Smooth muscle cell (in vitro differentiated cells): ENCODE measurements around the gene WNT4. TPM values are rescaled to one million over a fixed set of nuclear protein-coding genes. Genes with fewer than 3 reads are reported as not detected.
A peak's percentile ranks its signal among the peaks of the same experiment; 100 is the strongest.

ENCODE experiments used
- DNase-seq: peaks from one replicate; lab custom pipeline; 2025; ENCODE audit not compliant: unreplicated experiment; lab: John Stamatoyannopoulos, UW
- H2AFZ ChIP-seq: fragments of 200-600 bp; sonication (generic); 2 replicates; pipeline ENCODE4 v1.6.0; 2016; ENCODE audit warnings: antibody characterized with exemption, low read depth, mild to moderate bottlenecking
- H3F3A ChIP-seq: fragments of 200-600 bp; sonication (generic); 2 replicates; pipeline ENCODE4 v1.6.0; 2017; ENCODE audit warnings: antibody characterized with exemption, low read depth
- H3K27ac ChIP-seq: fragments of 200-600 bp; sonication (generic); 2 replicates; pipeline ENCODE4 v1.5.1; 2016; ENCODE audit warnings: low read depth, mild to moderate bottlenecking
- H3K27me3 ChIP-seq: fragments of 200-600 bp; sonication (generic); 2 replicates; pipeline ENCODE4 v1.6.1; 2016; ENCODE audit warnings: low read depth, mild to moderate bottlenecking
- H3K36me3 ChIP-seq: fragments of 200-600 bp; sonication (generic); 2 replicates; pipeline ENCODE4 v1.5.1; 2016; ENCODE audit warnings: low read depth
- H3K4me1 ChIP-seq: fragments of 200-600 bp; sonication (generic); 2 replicates; pipeline ENCODE4 v1.5.1; 2016; ENCODE audit warnings: low read depth
- H3K4me2 ChIP-seq: fragments of 200-600 bp; sonication (generic); 2 replicates; pipeline ENCODE4 v1.6.0; 2016; ENCODE audit warnings: mild to moderate bottlenecking
- H3K4me3 ChIP-seq: fragments of 200-600 bp; sonication (generic); 2 replicates; pipeline ENCODE4 v1.5.1; 2016; ENCODE audit warnings: mild to moderate bottlenecking
- H3K79me2 ChIP-seq: fragments of 200-600 bp; sonication (generic); 2 replicates; pipeline ENCODE4 v1.6.0; 2016; ENCODE audit warnings: low read depth, mild to moderate bottlenecking
- H3K9ac ChIP-seq: fragments of 200-600 bp; sonication (generic); 2 replicates; pipeline ENCODE4 v1.6.0; 2016; ENCODE audit warnings: low read depth
- H3K9me3 ChIP-seq: fragments of 200-600 bp; sonication (generic); replicated peaks from 2 replicates; pipeline ENCODE4 v1.5.1; 2016; ENCODE audit warnings: low read depth
- H4K20me1 ChIP-seq: fragments of 200-600 bp; sonication (generic); 2 replicates; pipeline ENCODE4 v1.6.0; 2016; ENCODE audit warnings: low read depth
- WGBS: methylation state at CpG from one replicate; pipeline ENCODE4 v1.1.7; 2016; ENCODE audit warnings: low lambda C conversion rate; 5-methylcytosine and 5-hydroxymethylcytosine counted together
- polyA plus RNA-seq: library from polyadenylated mRNA; unstranded; fragments of >200 nt; fragmentation: Nextera tagmentation; extraction: Ambion mirVana; gene quantifications from 2 replicates; pipeline ENCODE4 v1.2.1, GENCODE V29; 2016
- total RNA-seq: library from RNA; depleted of rRNA; stranded (reverse); fragments of >200 nt; gene quantifications from 2 replicates; pipeline ENCODE4 v1.2.3, GENCODE V29; 2014
- TF ChIP-seq, protein P1 (sequence below): fragments of 200-600 bp; sonication (generic); IDR thresholded peaks from 2 replicates; pipeline ENCODE4 v1.5.1; 2017; ENCODE audit warnings: borderline replicate concordance, mild to moderate bottlenecking, antibody characterized with exemption; ENCODE audit not compliant: insufficient read depth, poor library complexity, severe bottlenecking

The WNT4 gene
- total and polyA plus RNA-seq, 2 experiments from 2014 or later: 0.18 to 0.55 TPM

- Histone ChIP-seq H2AFZ (no peak overlapping the region), H3F3A (peaks cover 6% of the 10 kb centered on the region), H3K36me3 (no peaks in the 10 kb centered on the region), H4K20me1 (peaks cover 100% of the 10 kb centered on the region), H3K4me3 (no peak overlapping the region), H3K79me2 (no peaks in the 10 kb centered on the region), H3K4me1 (peaks cover 25% of the 10 kb centered on the region), H3K4me2 (no peak overlapping the region), H3K27me3 (no peaks in the 10 kb centered on the region), H3K27ac (no peak overlapping the region), H3K9ac (no peak overlapping the region), H3K9me3 (no peaks in the 10 kb centered on the region)
- DNase-seq: no peak
- 84% methylated on average over 8 of the region's 8 CpGs for WGBS
- TF ChIP-seq, protein P1, sequence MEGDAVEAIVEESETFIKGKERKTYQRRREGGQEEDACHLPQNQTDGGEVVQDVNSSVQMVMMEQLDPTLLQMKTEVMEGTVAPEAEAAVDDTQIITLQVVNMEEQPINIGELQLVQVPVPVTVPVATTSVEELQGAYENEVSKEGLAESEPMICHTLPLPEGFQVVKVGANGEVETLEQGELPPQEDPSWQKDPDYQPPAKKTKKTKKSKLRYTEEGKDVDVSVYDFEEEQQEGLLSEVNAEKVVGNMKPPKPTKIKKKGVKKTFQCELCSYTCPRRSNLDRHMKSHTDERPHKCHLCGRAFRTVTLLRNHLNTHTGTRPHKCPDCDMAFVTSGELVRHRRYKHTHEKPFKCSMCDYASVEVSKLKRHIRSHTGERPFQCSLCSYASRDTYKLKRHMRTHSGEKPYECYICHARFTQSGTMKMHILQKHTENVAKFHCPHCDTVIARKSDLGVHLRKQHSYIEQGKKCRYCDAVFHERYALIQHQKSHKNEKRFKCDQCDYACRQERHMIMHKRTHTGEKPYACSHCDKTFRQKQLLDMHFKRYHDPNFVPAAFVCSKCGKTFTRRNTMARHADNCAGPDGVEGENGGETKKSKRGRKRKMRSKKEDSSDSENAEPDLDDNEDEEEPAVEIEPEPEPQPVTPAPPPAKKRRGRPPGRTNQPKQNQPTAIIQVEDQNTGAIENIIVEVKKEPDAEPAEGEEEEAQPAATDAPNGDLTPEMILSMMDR: no peak
These were observed 24.5 kb downstream of the WNT4 start for GRCh38 chr1:22118291-22118992.

DNA sequence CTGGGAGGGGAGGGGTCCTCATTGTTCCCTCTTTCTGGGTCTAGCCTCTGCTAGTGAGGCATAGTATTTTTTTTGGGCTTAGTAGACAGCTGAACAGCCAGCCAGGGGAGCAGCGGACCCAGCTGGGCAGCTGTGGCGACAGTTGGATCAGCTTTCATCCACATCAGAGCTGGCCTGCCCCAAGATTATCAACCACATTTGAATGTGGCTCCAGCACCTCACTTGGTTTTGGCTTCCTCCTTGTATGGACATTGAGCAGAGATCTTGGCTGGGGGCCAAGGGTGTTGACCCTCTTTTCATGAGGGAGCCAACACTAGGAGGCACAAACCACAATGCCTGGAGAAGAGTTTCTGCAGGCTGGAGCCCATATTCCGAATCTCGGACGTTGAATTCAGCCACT lies 25.0 kb downstream of the WNT4 start:
- H3K4me3 ChIP-seq: no peak overlapping the region
- 90% methylated on average over 5 of the region's 5 CpGs for WGBS
- TF ChIP-seq, protein P1: no peak
- no peaks in the 10 kb centered on the region for H3K36me3 ChIP-seq
- H3K4me1 ChIP-seq: peaks cover 24% of the 10 kb centered on the region
- H3F3A ChIP-seq: peaks cover 6% of the 10 kb centered on the region
- H3K9ac ChIP-seq: no peak overlapping the region
- H3K27ac ChIP-seq: no peak overlapping the region
- H3K27me3 ChIP-seq: no peaks in the 10 kb centered on the region
- H3K4me2 ChIP-seq: no peak overlapping the region
- H4K20me1 ChIP-seq: peaks cover 100% of the 10 kb centered on the region
- H3K9me3 ChIP-seq: no peaks in the 10 kb centered on the region
- no peak overlapping the region for H2AFZ ChIP-seq
- no peak for DNase-seq
- H3K79me2 ChIP-seq: no peaks in the 10 kb centered on the region

DNA sequence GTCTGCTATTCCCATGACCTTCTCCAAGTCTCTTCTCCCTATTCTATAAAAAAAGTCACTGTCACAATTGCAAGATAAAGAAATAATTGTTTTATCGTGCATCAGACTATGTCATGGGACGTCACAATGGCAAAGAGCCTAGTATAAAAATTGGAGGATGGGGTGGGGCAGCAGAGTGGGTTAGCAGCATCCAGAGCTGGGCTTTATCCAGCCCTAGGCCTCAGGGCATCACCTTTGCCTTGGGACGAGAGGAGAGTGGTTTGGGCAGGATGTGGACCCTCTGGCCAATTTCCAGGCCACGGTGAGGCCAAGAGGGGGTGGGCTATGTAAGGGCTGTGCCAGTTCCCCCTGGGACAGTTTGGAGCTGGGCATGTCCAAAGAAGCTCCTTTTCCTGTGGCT lies 25.7 kb downstream of the WNT4 start:
- Histone ChIP-seq H3K27me3 (no peaks in the 10 kb centered on the region), H3K9me3 (no peaks in the 10 kb centered on the region), H3K36me3 (no peaks in the 10 kb centered on the region), H3K4me3 (no peak overlapping the region), H3K9ac (no peak overlapping the region), H2AFZ (no peak overlapping the region), H4K20me1 (peaks cover 100% of the 10 kb centered on the region), H3K4me2 (no peak overlapping the region), H3K4me1 (peaks cover 19% of the 10 kb centered on the region), H3F3A (peaks cover 7% of the 10 kb centered on the region), H3K79me2 (no peaks in the 10 kb centered on the region), H3K27ac (no peak overlapping the region)
- TF ChIP-seq, protein P1: no peak
- 95% methylated on average over 4 of the region's 4 CpGs for WGBS
- no peak for DNase-seq

GRCh38 chr1:22115286-22115685 lies 27.6 kb downstream of the WNT4 start:
- no peak overlapping the region for H3K4me3 ChIP-seq
- peaks cover 15% of the 10 kb centered on the region for H3K4me1 ChIP-seq
- H2AFZ ChIP-seq: no peak overlapping the region
- H3K36me3 ChIP-seq: no peaks in the 10 kb centered on the region
- peaks cover 16% of the 10 kb centered on the region for H3F3A ChIP-seq
- no peaks in the 10 kb centered on the region for H3K9me3 ChIP-seq
- DNase-seq: no peak
- peaks cover 100% of the 10 kb centered on the region for H4K20me1 ChIP-seq
- no peak overlapping the region for H3K9ac ChIP-seq
- no peak overlapping the region for H3K4me2 ChIP-seq
- peak overlapping the region; percentile 49 for H3K27ac ChIP-seq
- 94% methylated on average over 6 of the region's 6 CpGs for WGBS
- peaks cover 8% of the 10 kb centered on the region for H3K79me2 ChIP-seq
- TF ChIP-seq, protein P1: no peak
- H3K27me3 ChIP-seq: no peaks in the 10 kb centered on the region
